Trophoblast cell (in vitro differentiated cells and primary cell): ENCODE results near the gene UGT1A8.

Source experiments
- DNase-seq, 2 donors: peaks; one replicate each; pipeline ENCODE4 v3.0.0-alpha.2; 2016
- H2AFZ ChIP-seq: 2 replicates; pipeline ENCODE4 v1.6.1; 2013; ENCODE audit warnings: low read length, moderate library complexity, mild to moderate bottlenecking; ENCODE audit not compliant: insufficient read depth, poor library complexity
- H2AK5ac ChIP-seq: 2 replicates; pipeline ENCODE4 v1.6.1; 2013; ENCODE audit warnings: mild to moderate bottlenecking, low read length
- H2BK120ac ChIP-seq: 2 replicates; pipeline ENCODE4 v1.6.1; 2013; ENCODE audit warnings: low read length, mild to moderate bottlenecking, moderate library complexity; ENCODE audit not compliant: insufficient read depth, poor library complexity
- H2BK12ac ChIP-seq: 2 replicates; pipeline ENCODE4 v1.6.1; 2013; ENCODE audit warnings: mild to moderate bottlenecking, low read length, moderate library complexity
- H2BK5ac ChIP-seq: 2 replicates; pipeline ENCODE4 v1.6.1; 2013; ENCODE audit warnings: low read length, low read depth, moderate library complexity, mild to moderate bottlenecking; ENCODE audit not compliant: poor library complexity
- H3K14ac ChIP-seq: 2 replicates; pipeline ENCODE4 v1.6.1; 2013; ENCODE audit warnings: mild to moderate bottlenecking, low read length
- H3K18ac ChIP-seq: 2 replicates; pipeline ENCODE4 v1.6.1; 2013; ENCODE audit warnings: mild to moderate bottlenecking, low read length
- H3K23ac ChIP-seq: 2 replicates; pipeline ENCODE4 v1.6.1; 2013; ENCODE audit warnings: low read length
- H3K27ac ChIP-seq: 2 replicates; pipeline ENCODE4 v1.5.1; 2013; ENCODE audit warnings: low read depth, mild to moderate bottlenecking, inconsistent platforms, low read length, moderate library complexity
- H3K27me3 ChIP-seq: 2 replicates; pipeline ENCODE4 v1.6.1; 2013; ENCODE audit warnings: inconsistent platforms, mild to moderate bottlenecking, low read length, moderate library complexity; ENCODE audit not compliant: insufficient read depth
- H3K36me3 ChIP-seq, 2 experiments: 1 replicate in 1 of 2; 2 replicates in 1 of 2; pipeline ENCODE4 v1.6.1; 2013; ENCODE audit warnings: low read length in 2 of 2, mild to moderate bottlenecking in 2 of 2, moderate library complexity in 1 of 2; ENCODE audit not compliant: insufficient read depth in 2 of 2, control insufficient read depth in 1 of 2
- H3K4ac ChIP-seq: 2 replicates; pipeline ENCODE4 v1.6.1; 2013; ENCODE audit warnings: low read depth, mild to moderate bottlenecking, low read length, moderate library complexity
- H3K4me1 ChIP-seq, 2 experiments: 1 replicate in 1 of 2; 2 replicates in 1 of 2; pipeline ENCODE4 v1.6.1; 2013; ENCODE audit warnings: low read length in 2 of 2, mild to moderate bottlenecking in 2 of 2, moderate library complexity in 1 of 2; ENCODE audit not compliant: insufficient read depth in 2 of 2, control insufficient read depth in 1 of 2
- H3K4me2 ChIP-seq: 2 replicates; pipeline ENCODE4 v1.6.1; 2013; ENCODE audit warnings: inconsistent platforms, mild to moderate bottlenecking, low read length, moderate library complexity
- H3K4me3 ChIP-seq: 2 replicates; pipeline ENCODE4 v1.5.1; 2013; ENCODE audit warnings: mild to moderate bottlenecking, low read depth, low read length, inconsistent platforms
- H3K79me1 ChIP-seq: one replicate; pipeline ENCODE4 v1.6.1; 2013; ENCODE audit warnings: low read length
- H3K79me2 ChIP-seq: 2 replicates; pipeline ENCODE4 v1.6.1; 2013; ENCODE audit warnings: low read length, mild to moderate bottlenecking; ENCODE audit not compliant: control insufficient read depth, insufficient read depth, poor library complexity
- H3K9ac ChIP-seq: 2 replicates; pipeline ENCODE4 v1.6.1; 2013; ENCODE audit warnings: mild to moderate bottlenecking, low read length
- H3K9me3 ChIP-seq: 2 replicates; pipeline ENCODE4 v1.6.1; 2013; ENCODE audit warnings: low read depth, mild to moderate bottlenecking, control low read depth, inconsistent platforms, low read length; ENCODE audit not compliant: insufficient read depth
- H4K12ac ChIP-seq: 2 replicates; pipeline ENCODE4 v1.6.1; 2013; ENCODE audit warnings: low read depth, mild to moderate bottlenecking, low read length, moderate library complexity
- H4K8ac ChIP-seq: 2 replicates; pipeline ENCODE4 v1.6.1; 2013; ENCODE audit warnings: low read depth, mild to moderate bottlenecking, low read length, moderate library complexity
- H4K91ac ChIP-seq: one replicate; pipeline ENCODE4 v1.6.1; 2013; ENCODE audit warnings: low read depth, mild to moderate bottlenecking, low read length, moderate library complexity
- WGBS: extraction: QIAGEN DNeasy Blood & Tissue Kit; methylation state at CpG from one replicate; pipeline ENCODE4 v1.1.7; 2013; ENCODE audit warnings: missing lambda C conversion rate; ENCODE audit not compliant: insufficient read length, insufficient coverage; ENCODE audit errors: extremely low coverage; 5-methylcytosine and 5-hydroxymethylcytosine counted together

The UGT1A8 gene

GRCh38 chr2:233821196-233821595 is 203.8 kb downstream of the UGT1A8 start:
- no CpG with 5 or more reads among the region's 3 CpGs for WGBS
- Histone ChIP-seq H2BK12ac (no peak overlapping the region), H3K4ac (no peak overlapping the region), H3K4me2 (no peak overlapping the region), H3K14ac (no peak overlapping the region), H4K12ac (no peak overlapping the region), H4K91ac (no peak overlapping the region), H4K8ac (no peak overlapping the region), H3K4me1 (no peaks in the 10 kb centered on the region), H2BK120ac (no peak overlapping the region), H3K27me3 (no peaks in the 10 kb centered on the region), H3K9me3 (peaks cover 5% of the 10 kb centered on the region), H2AK5ac (no peak overlapping the region), H3K27ac (no peak overlapping the region), H3K4me3 (no peak overlapping the region), H3K36me3 (no peaks in the 10 kb centered on the region), H2BK5ac (no peak overlapping the region), H3K79me2 (no peaks in the 10 kb centered on the region), H3K9ac (no peak overlapping the region), H2AFZ (no peak overlapping the region), H3K23ac (no peak overlapping the region), H3K18ac (no peak overlapping the region), H3K79me1 (no peaks in the 10 kb centered on the region)
- no peak for DNase-seq

- H2AK5ac ChIP-seq = no peak overlapping the region
- H2BK5ac ChIP-seq = no peak overlapping the region
- no peaks in the 10 kb centered on the region for H3K79me2 ChIP-seq
- no peaks in the 10 kb centered on the region for H3K79me1 ChIP-seq
- no peaks in the 10 kb centered on the region for H3K4me1 ChIP-seq
- no peak overlapping the region for H2BK12ac ChIP-seq
- H3K9me3 ChIP-seq = peaks cover 4% of the 10 kb centered on the region
- H3K27me3 ChIP-seq = no peaks in the 10 kb centered on the region
- no peak for DNase-seq
- no peak overlapping the region for H3K9ac ChIP-seq
- no peak overlapping the region for H2BK120ac ChIP-seq
- no CpG with 5 or more reads among the region's 8 CpGs for WGBS
- H4K12ac ChIP-seq = no peak overlapping the region
- H3K4me3 ChIP-seq = no peak overlapping the region
- H3K36me3 ChIP-seq = no peaks in the 10 kb centered on the region
- no peak overlapping the region for H3K27ac ChIP-seq
- no peak overlapping the region for H3K23ac ChIP-seq
- no peak overlapping the region for H2AFZ ChIP-seq
- no peak overlapping the region for H4K8ac ChIP-seq
- no peak overlapping the region for H3K18ac ChIP-seq
- H3K14ac ChIP-seq = no peak overlapping the region
- no peak overlapping the region for H4K91ac ChIP-seq
- no peak overlapping the region for H3K4me2 ChIP-seq
- no peak overlapping the region for H3K4ac ChIP-seq
Measured at GRCh38 chr2:233821709-233822100, 204.3 kb downstream of the UGT1A8 start.

GRCh38 chr2:233822101-233822771 is 204.8 kb downstream of the UGT1A8 start:
- DNase-seq = no peak
- no peak overlapping the region for H2BK120ac ChIP-seq
- H3K4ac ChIP-seq = no peak overlapping the region
- H3K18ac ChIP-seq = no peak overlapping the region
- no peak overlapping the region for H4K12ac ChIP-seq
- no peak overlapping the region for H2BK5ac ChIP-seq
- H3K23ac ChIP-seq = no peak overlapping the region
- H3K4me2 ChIP-seq = no peak overlapping the region
- H3K27me3 ChIP-seq = no peaks in the 10 kb centered on the region
- H3K27ac ChIP-seq = no peak overlapping the region
- H3K14ac ChIP-seq = no peak overlapping the region
- H2AK5ac ChIP-seq = no peak overlapping the region
- no peak overlapping the region for H3K9ac ChIP-seq
- no peaks in the 10 kb centered on the region for H3K4me1 ChIP-seq
- no peak overlapping the region for H2BK12ac ChIP-seq
- H3K79me2 ChIP-seq = no peaks in the 10 kb centered on the region
- no peak overlapping the region for H4K91ac ChIP-seq
- no CpG with 5 or more reads among the region's 21 CpGs for WGBS
- H3K36me3 ChIP-seq = no peaks in the 10 kb centered on the region
- H3K9me3 ChIP-seq = peaks cover 4% of the 10 kb centered on the region
- no peak overlapping the region for H4K8ac ChIP-seq
- no peaks in the 10 kb centered on the region for H3K79me1 ChIP-seq
- no peak overlapping the region for H3K4me3 ChIP-seq
- no peak overlapping the region for H2AFZ ChIP-seq
